ENCODE results near the gene HOXC6. TPM values are rescaled to one million over a fixed set of nuclear protein-coding genes. Genes with fewer than 3 reads are reported as not detected.

The HOXC6 gene
- total RNA-seq, 4 donors from 2014 or later = 0.23 to 0.42 (median 0.32) TPM; not detected in 1

GRCh38 chr12:53990311-53991076 lies 37.7 kb upstream of the HOXC6 start:
- no peak for DNase-seq (ENCODE audit: extremely low spot score)
- H3K4me1 ChIP-seq = peaks cover 27 to 37% (median 28%) of the 10 kb centered on the region in 4 donors
- intact Hi-C loops (cut with DNase I) = no loop called here

GRCh38 chr12:53991077-53991460 lies 37.2 kb upstream of the HOXC6 start:
- no peaks in the 10 kb centered on the region for H3K36me3 ChIP-seq
- 9% methylated on average over 4 of the region's 8 CpGs for WGBS
- H3K4me3 ChIP-seq = no peak overlapping the region
- TF ChIP-seq POLR2AphosphoS5 (IDR thresholded peaks at IDR 0.05) (no peak), EP300 (IDR thresholded peaks at IDR 0.05) (no peak), POLR2A (IDR thresholded peaks at IDR 0.05; ENCODE audit: low read depth) (no peak), CTCF (IDR thresholded peaks at IDR 0.05) (no peak)
- no peaks in the 10 kb centered on the region for H3K9me3 ChIP-seq
- peaks cover 27 to 37% (median 28%) of the 10 kb centered on the region in 4 donors for H3K4me1 ChIP-seq
- no peak for DNase-seq (ENCODE audit: extremely low spot score)
- H3K27me3 ChIP-seq = peaks cover 12 to 100% (median 97%) of the 10 kb centered on the region in 4 donors
- intact Hi-C loops (cut with DNase I) = no loop called here
- no peak overlapping the region for H3K27ac ChIP-seq (replicated peaks in 1 of 4)

More at GRCh38 chr12:53990311-53991076, 37.7 kb upstream of the HOXC6 start:
- H3K4me3 ChIP-seq = no peak overlapping the region
- WGBS = 7% methylated on average over 20 of the region's 27 CpGs
- no peak overlapping the region for H3K27ac ChIP-seq (replicated peaks in 1 of 4)
- H3K36me3 ChIP-seq = no peaks in the 10 kb centered on the region
- H3K9me3 ChIP-seq = no peaks in the 10 kb centered on the region
- TF ChIP-seq POLR2AphosphoS5 (IDR thresholded peaks at IDR 0.05) (no peak), POLR2A (IDR thresholded peaks at IDR 0.05; ENCODE audit: low read depth) (no peak), EP300 (IDR thresholded peaks at IDR 0.05) (no peak), CTCF (IDR thresholded peaks at IDR 0.05) (no peak)
- peaks cover 15 to 100% (median 97%) of the 10 kb centered on the region in 4 donors for H3K27me3 ChIP-seq

GRCh38 chr12:53992377-53992889 lies 35.8 kb upstream of the HOXC6 start:
- Histone ChIP-seq H3K4me1 (peaks cover 25 to 46% (median 27%) of the 10 kb centered on the region in 4 donors), H3K9me3 (no peaks in the 10 kb centered on the region), H3K4me3 (no peak overlapping the region), H3K27me3 (peaks cover 12 to 100% (median 97%) of the 10 kb centered on the region in 4 donors), H3K27ac (replicated peaks in 1 of 4) (no peak overlapping the region), H3K36me3 (no peaks in the 10 kb centered on the region)
- intact Hi-C loops (cut with DNase I) = no loop called here
- no peak for TF ChIP-seq EP300 (IDR thresholded peaks at IDR 0.05)
- TF ChIP-seq CTCF (IDR thresholded peaks at IDR 0.05) = no peak
- no peak for TF ChIP-seq POLR2A (IDR thresholded peaks at IDR 0.05; ENCODE audit: low read depth)
- no peak for TF ChIP-seq POLR2AphosphoS5 (IDR thresholded peaks at IDR 0.05)
- DNase-seq (ENCODE audit: extremely low spot score) = no peak
- 48% methylated on average over 7 of the region's 7 CpGs for WGBS

- peaks cover 12 to 100% (median 97%) of the 10 kb centered on the region in 4 donors for H3K27me3 ChIP-seq
- no peak overlapping the region for H3K4me3 ChIP-seq
- TF ChIP-seq POLR2AphosphoS5 (IDR thresholded peaks at IDR 0.05) (no peak), EP300 (IDR thresholded peaks at IDR 0.05) (no peak), POLR2A (IDR thresholded peaks at IDR 0.05; ENCODE audit: low read depth) (no peak), CTCF (IDR thresholded peaks at IDR 0.05) (no peak)
- no peaks in the 10 kb centered on the region for H3K36me3 ChIP-seq
- H3K27ac ChIP-seq (replicated peaks in 1 of 4) = no peak overlapping the region
- DNase-seq (ENCODE audit: extremely low spot score) = no peak
- WGBS = 28% methylated on average over 18 of the region's 18 CpGs
- H3K9me3 ChIP-seq = no peaks in the 10 kb centered on the region
- intact Hi-C loops (cut with DNase I) = no loop called here
- H3K4me1 ChIP-seq = peaks cover 25 to 50% (median 31%) of the 10 kb centered on the region in 4 donors
Measured at GRCh38 chr12:53993162-53994008, 34.9 kb upstream of the HOXC6 start.

All from esophagus muscularis mucosa (tissue), 4 donors.